Caki2 (cell line): ENCODE data around the gene HMGN5. TPM values are rescaled to one million over a fixed set of nuclear protein-coding genes. Genes with fewer than 3 reads are reported as not detected.

Source experiments
- DNase-seq: peaks from one replicate; pipeline ENCODE4 v3.0.0-alpha.2; 2015; ENCODE audit warnings: low read depth
- in situ Hi-C: cut with HindIII; loops from 2 replicates; pipeline ENCODE4 v1.10.0; 2016; ENCODE audit warnings: low sequenced_read_pairs, low pct_unique_long_range_greater_than_20kb, mixed read lengths
- total RNA-seq: library from RNA; depleted of rRNA; stranded (reverse); fragments of >200 nt; shearing (Covaris generic); gene quantifications from 2 replicates; pipeline ENCODE4 v1.2.3, GENCODE V29; 2014; ENCODE audit warnings: low replicate concordance; rRNA removed

The HMGN5 gene
- total RNA-seq, 1 experiment from 2014 or later = 0.61 TPM

GRCh38 chrX:81121513-81122363 lies 80.0 kb downstream of the HMGN5 start:
- peak; percentile 88 for DNase-seq
- in situ Hi-C loops = no loop called here

GRCh38 chrX:81120936-81121371 lies 80.8 kb downstream of the HMGN5 start:
- in situ Hi-C loops = no loop called here
- DNase-seq = peak; percentile 74

- no peak for DNase-seq
- in situ Hi-C loops = no loop called here
Observed at GRCh38 chrX:81120258-81120935, 81.3 kb downstream of the HMGN5 start.

GRCh38 chrX:81114757-81115156 lies 87.0 kb downstream of the HMGN5 start:
- DNase-seq = no peak
- in situ Hi-C loops = no loop called here

GRCh38 chrX:81110286-81110685 lies 91.4 kb downstream of the HMGN5 start:
- in situ Hi-C loops = no loop called here
- DNase-seq = no peak

- in situ Hi-C loops = no loop called here
- no peak for DNase-seq
Observed at GRCh38 chrX:81082649-81083048, 119.1 kb downstream of the HMGN5 start.

Other genes with a start within 250 kb of the HMGN5 start
- 42.4 and 44.3 TPM in 2 replicates for gene SH3BGRL, start 189 bp upstream of the HMGN5 start, total RNA-seq